K562 (cell line): ENCODE measurements around the gene PYGL. TPM values are rescaled to one million over a fixed set of nuclear protein-coding genes. Genes with fewer than 3 reads are reported as not detected.
A peak's percentile ranks its signal among the peaks of the same experiment; 100 is the strongest.

Experiments
- ATAC-seq: fragments of 200-7000 bp; cut with Tn5 transposase; 3 replicates; pipeline ENCODE4 v1.9.1; 2020; ENCODE audit warnings: moderate library complexity
- BruUV-seq: library from RNA; stranded (reverse); fragments of 400-500 nt; replicated peaks from 2 replicates; lab custom pipeline; 2021; lab: Mats Ljungman, UMichigan
- CTCF ChIA-PET: fragments of 300-600 bp; formaldehyde crosslinking; extraction: SDS; loops from one replicate; lab custom pipeline; 2021; ENCODE audit warnings: low intra/inter-chr PET ratio; lab: Yijun Ruan, JAX
- POLR2A ChIA-PET: fragments of 300-600, 350-650 bp; sonication (Branson Sonifier 250); formaldehyde crosslinking; extraction: SDS; loops from one replicate; lab custom pipeline; 2021; ENCODE audit warnings: antibody characterized with exemption, inconsistent platforms; lab: Yijun Ruan, JAX
- DNase-seq, 4 experiments: peaks; one replicate each; pipeline versions ENCODE4 v3.0.0 to v3.0.0-alpha.2; 2011 to 2018; ENCODE audit warnings: low spot score in 3 of 4, mixed read lengths in 3 of 4; ENCODE audit errors: extremely low read depth in 1 of 4
- FAIRE-seq: peaks from 2 replicates; lab custom pipeline; 2011; peaks lifted over from hg19 to GRCh38; lab: Jason Lieb, UNC
- H2AFZ ChIP-seq: 2 replicates; pipeline ENCODE4 v1.6.0; 2011; ENCODE audit warnings: low read depth, low read length, control low read depth, inconsistent platforms
- H3K27ac ChIP-seq: fragments of 200-600 bp; 3 replicates; pipeline ENCODE4 v1.8.0; 2011; ENCODE audit warnings: low read depth, mild to moderate bottlenecking, control low read depth, inconsistent platforms, low read length, moderate library complexity, mixed read lengths; ENCODE audit errors: extremely low read depth
- H3K27me3 ChIP-seq, 2 experiments: fragments of 300-600 bp in 1 of 2; 2 replicates in 1 of 2; 3 replicates in 1 of 2; pipeline versions ENCODE4 v1.6.0 to v1.8.0; 2011; ENCODE audit warnings: inconsistent platforms in 2 of 2, low read length in 2 of 2, mild to moderate bottlenecking in 1 of 2, mixed read lengths in 1 of 2, moderate library complexity in 1 of 2; ENCODE audit not compliant: control insufficient read depth in 2 of 2, insufficient read depth in 2 of 2
- H3K36me3 ChIP-seq: fragments of 300-600 bp; 3 replicates; pipeline ENCODE4 v1.8.0; 2011; ENCODE audit warnings: mild to moderate bottlenecking, low read length, inconsistent platforms; ENCODE audit not compliant: control insufficient read depth, insufficient read depth
- H3K4me1 ChIP-seq, 2 experiments: fragments of 200-600 bp in 1 of 2; replicated peaks in 1 of 2; 2 replicates in 1 of 2; 3 replicates in 1 of 2; pipeline versions ENCODE4 v1.5.1 to v1.8.0; 2011; ENCODE audit warnings: inconsistent platforms in 2 of 2, low read length in 2 of 2, mild to moderate bottlenecking in 1 of 2, mixed read lengths in 1 of 2, moderate library complexity in 1 of 2; ENCODE audit not compliant: control insufficient read depth in 2 of 2, insufficient read depth in 2 of 2
- H3K4me2 ChIP-seq: 2 replicates; pipeline ENCODE4 v1.6.1; 2011; ENCODE audit warnings: low read length, control low read depth, inconsistent platforms, mixed read lengths; ENCODE audit not compliant: insufficient read depth
- H3K4me3 ChIP-seq: fragments of 200-600 bp; sonication (generic), shearing (Covaris generic); 2 replicates; pipeline ENCODE4 v1.5.1; 2016; ENCODE audit warnings: control low read depth, inconsistent platforms
- H3K79me2 ChIP-seq: fragments of 200-600 bp; 3 replicates; pipeline ENCODE4 v1.8.0; 2011; ENCODE audit warnings: low read length, inconsistent platforms; ENCODE audit not compliant: control insufficient read depth, insufficient read depth
- H3K9ac ChIP-seq, 2 experiments: 2 replicates each; pipeline versions ENCODE4 v1.6.0 to v1.6.1; 2011; ENCODE audit warnings: low read depth in 2 of 2, low read length in 2 of 2, control low read depth in 1 of 2, inconsistent platforms in 1 of 2, mild to moderate bottlenecking in 1 of 2, mixed read lengths in 1 of 2; ENCODE audit not compliant: insufficient read depth in 1 of 2
- H3K9me1 ChIP-seq: one replicate; pipeline ENCODE4 v1.6.0; 2011; ENCODE audit warnings: inconsistent platforms, mild to moderate bottlenecking, low read length, moderate library complexity; ENCODE audit not compliant: control insufficient read depth, insufficient read depth
- H3K9me3 ChIP-seq: replicated peaks from 2 replicates; pipeline ENCODE4 v1.5.1; 2011; ENCODE audit warnings: low read depth, low read length, inconsistent platforms; ENCODE audit not compliant: control insufficient read depth, insufficient read depth
- H4K20me1 ChIP-seq: replicated peaks from 2 replicates; pipeline ENCODE4 v1.6.1; 2011; ENCODE audit warnings: low read length, inconsistent platforms, mixed read lengths; ENCODE audit not compliant: control insufficient read depth, insufficient read depth
- CXXC5 ChIP-seq: fragments of 250-450 bp; sonication (Bioruptor Pico); IDR thresholded peaks from 2 replicates; pipeline ENCODE4 v1.8.0; 2022; ENCODE audit warnings: inconsistent platforms, mild to moderate bottlenecking, moderate library complexity
- NFYB ChIP-seq: IDR thresholded peaks from 2 replicates; pipeline ENCODE4 v1.6.1; 2011; ENCODE audit warnings: mild to moderate bottlenecking, moderate library complexity; ENCODE audit not compliant: insufficient read length; ENCODE audit errors: extremely low read depth
- PCBP1 ChIP-seq: fragments of 200-400 bp; formaldehyde crosslinking; IDR thresholded peaks from 2 replicates; pipeline ENCODE4 v1.6.1; 2018; ENCODE audit warnings: mild to moderate bottlenecking, low read depth, low read length; ENCODE audit not compliant: poor library complexity, severe bottlenecking
- RFX1 ChIP-seq: fragments of 450-650 bp; IDR thresholded peaks from 2 replicates; pipeline ENCODE4 v1.6.1; 2016; ENCODE audit warnings: mild to moderate bottlenecking, moderate library complexity
- SETDB1 ChIP-seq: IDR thresholded peaks from one replicate; pipeline ENCODE4 v1.6.1; 2012; ENCODE audit warnings: low read length, control low read depth, inconsistent platforms
- TSHZ1 ChIP-seq: fragments of 250-450 bp; sonication (Bioruptor Pico); IDR thresholded peaks from 2 replicates; pipeline ENCODE4 v1.4.0; 2020; ENCODE audit warnings: mild to moderate bottlenecking, moderate library complexity
- ZBTB8A ChIP-seq: fragments of 450-650 bp; IDR thresholded peaks from 2 replicates; pipeline ENCODE4 v1.6.1; 2018; ENCODE audit warnings: mild to moderate bottlenecking, moderate library complexity; ENCODE audit not compliant: partially characterized antibody
- ZNF212 ChIP-seq: fragments of 450-650 bp; formaldehyde crosslinking; IDR thresholded peaks from 2 replicates; pipeline ENCODE4 v1.4.0; 2020; ENCODE audit warnings: mild to moderate bottlenecking
- WGBS: fragments of 100-300 bp; shearing (Covaris generic); methylation state at CpG from one replicate; pipeline ENCODE4 v1.1.6; 2016; ENCODE audit warnings: low coverage, mixed read lengths; ENCODE audit not compliant: insufficient coverage; ENCODE audit errors: missing lambda C conversion rate; 5-methylcytosine and 5-hydroxymethylcytosine counted together
- in situ Hi-C: fragments of 300-500 bp; cut with MboI; formaldehyde crosslinking; loops from 4 replicates; pipeline ENCODE4 v1.15.0; 2018; ENCODE audit warnings: inconsistent platforms, mixed read lengths
- intact Hi-C: fragments of 100-400 bp; cut with micrococcal nuclease; formaldehyde crosslinking; loops from 2 replicates; pipeline ENCODE4 v1.14.2; 2022
- polyA plus RNA-seq, 8 experiments: library from polyadenylated mRNA; depleted of rRNA in 4 of 8; stranded (reverse) in 5 of 8; unstranded in 3 of 8; fragments of >200 nt; fragmentation: Nextera tagmentation in 2 of 8; fragmentation: Illumina TruSeq in 1 of 8; extraction: Ambion mirVana in 2 of 8; extraction: Trizol in 1 of 8; gene quantifications; 2 replicates each; pipeline versions ENCODE4 v1.2.1 to v1.2.3, GENCODE V29; 2011 to 2014; ENCODE audit warnings: inconsistent platforms in 1 of 8, missing spikeins in 1 of 8
- total RNA-seq, 7 experiments: library from RNA; depleted of rRNA in 6 of 7; stranded (reverse); fragments of >200 nt in 6 of 7; fragmentation: Illumina TruSeq in 2 of 7; extraction: Trizol in 2 of 7; gene quantifications; 2 replicates each; pipeline versions ENCODE4 v1.2.1 to v1.2.3, GENCODE V29; 2011 to 2021; ENCODE audit warnings: low replicate concordance in 1 of 7

The PYGL gene
- total and polyA plus RNA-seq, 9 of the 15 experiments (the other 6 are each of a cell fraction or from before 2014, with no cell fraction given), result 3.5 to 17.9 (median 13.1) TPM

GRCh38 chr14:50931559-50931958 lies 12.7 kb downstream of the PYGL start:
- no peaks in the 10 kb centered on the region for H3K27me3 ChIP-seq

More at GRCh38 chr14:50931559-50931958, 12.7 kb downstream of the PYGL start:
- ChIA-PET CTCF (no interaction called here), POLR2A (no interaction called here)
- Histone ChIP-seq H4K20me1 (no peaks in the 10 kb centered on the region; the same call in 1 of the 2 replicates), H3K36me3 (peaks cover 19% of the 10 kb centered on the region; the same call in 2 of the 3 replicates), H3K9ac (no peak overlapping the region), H2AFZ (no peak overlapping the region), H3K4me3 (no peak overlapping the region), H3K4me2 (no peak overlapping the region), H3K9me1 (peaks cover 3% of the 10 kb centered on the region), H3K9me3 (no peaks in the 10 kb centered on the region), H3K27ac (no peak overlapping the region), H3K4me1 (peaks cover 7 to 24% of the 10 kb centered on the region in 2 experiments; a peak in 4 of 5 replicates), H3K79me2 (no peaks in the 10 kb centered on the region)
- ATAC-seq (no peak), FAIRE-seq (no peak), DNase-seq (no peak)
- intact Hi-C loops, result no loop called here
- WGBS, result 88% methylated on average over 3 of the region's 3 CpGs
- no TSS peak for BruUV-seq
- in situ Hi-C loops, result no loop called here
- TF ChIP-seq SETDB1 (no peak), ZNF212 (CRISPR knock-in tag) (no peak), NFYB (no peak), RFX1 (peak; percentile 26; the same call in 1 of the 2 replicates), PCBP1 (no peak), ZBTB8A (no peak), TSHZ1 (CRISPR knock-in tag) (no peak), CXXC5 (CRISPR knock-in tag) (no peak)
